Erythroblast (primary cell): Measurements from ENCODE around the gene FHL5.
"Not testable (repeated sequence)": the region's sequence is repeated elsewhere in the genome, so short reads cannot be mapped to it uniquely, and the experiment has no call there.

Source experiments
- DNase-seq, 2 experiments: peaks; one replicate each; lab custom pipeline; 2025; lab: John Stamatoyannopoulos, UW
- GATA1 ChIP-seq: IDR thresholded peaks from 2 replicates; pipeline ENCODE4 v1.6.1; 2011; ENCODE audit warnings: low read depth, mild to moderate bottlenecking, control low read depth, low read length, moderate library complexity
- POLR2A ChIP-seq: IDR thresholded peaks from 2 replicates; pipeline ENCODE4 v1.6.1; 2011; ENCODE audit warnings: mild to moderate bottlenecking, low read length

Gene FHL5

GRCh38 chr6:96624957-96625356 is 62.0 kb downstream of the FHL5 start:
- TF ChIP-seq POLR2A (no peak), GATA1 (no peak)
- DNase-seq = no peak

DNA sequence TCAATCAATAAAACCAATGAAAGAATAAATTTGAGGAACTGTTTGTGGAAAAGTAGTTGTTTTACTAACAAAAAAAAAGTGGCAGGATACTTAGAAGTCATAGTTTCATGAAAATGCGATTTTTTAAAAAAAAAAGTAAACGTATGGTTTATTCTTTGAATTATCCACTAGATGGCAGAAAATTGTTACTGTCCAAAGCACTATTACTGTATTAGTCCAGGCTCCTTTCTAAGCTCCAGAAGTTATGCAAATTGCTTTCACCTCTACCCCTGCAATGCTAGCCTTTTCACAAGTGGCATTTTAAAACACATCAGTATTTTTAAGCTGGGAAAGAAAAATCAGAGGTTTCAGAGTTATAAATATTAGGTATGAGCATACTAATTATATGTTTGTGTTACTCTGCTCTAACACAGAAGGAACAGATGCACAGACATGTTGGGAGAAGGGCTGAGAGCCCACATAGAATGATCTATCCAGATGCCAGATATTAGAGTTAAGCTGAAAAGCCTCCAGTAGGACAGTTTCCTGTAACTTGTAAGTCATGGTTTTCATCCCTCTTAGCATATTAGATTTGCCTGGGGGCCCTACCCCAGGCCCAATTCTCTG is 63.9 kb downstream of the FHL5 start:
- peak; percentile 21 to 32 for DNase-seq
- TF ChIP-seq GATA1 (no peak), POLR2A (no peak)

DNA sequence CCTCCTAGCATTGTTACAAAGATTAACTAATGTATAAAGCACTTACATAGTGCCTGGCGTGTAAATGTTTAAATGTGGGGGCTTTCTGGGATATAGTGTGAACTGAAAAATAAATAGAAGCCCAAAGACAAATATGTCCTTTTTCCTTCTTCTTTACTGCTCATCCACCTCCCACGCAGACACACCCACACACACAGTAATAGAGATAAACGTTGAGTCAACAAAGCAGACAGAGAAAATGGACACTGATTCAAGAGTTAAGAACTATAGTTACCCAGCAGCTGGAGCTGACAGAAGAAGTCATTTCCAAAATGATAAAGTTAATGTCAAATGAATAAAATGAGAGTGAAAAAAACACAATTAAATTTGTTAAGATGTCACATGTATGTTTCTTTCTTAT is 68.3 kb downstream of the FHL5 start:
- DNase-seq = no peak
- no peak for TF ChIP-seq POLR2A
- no peak for TF ChIP-seq GATA1

DNA sequence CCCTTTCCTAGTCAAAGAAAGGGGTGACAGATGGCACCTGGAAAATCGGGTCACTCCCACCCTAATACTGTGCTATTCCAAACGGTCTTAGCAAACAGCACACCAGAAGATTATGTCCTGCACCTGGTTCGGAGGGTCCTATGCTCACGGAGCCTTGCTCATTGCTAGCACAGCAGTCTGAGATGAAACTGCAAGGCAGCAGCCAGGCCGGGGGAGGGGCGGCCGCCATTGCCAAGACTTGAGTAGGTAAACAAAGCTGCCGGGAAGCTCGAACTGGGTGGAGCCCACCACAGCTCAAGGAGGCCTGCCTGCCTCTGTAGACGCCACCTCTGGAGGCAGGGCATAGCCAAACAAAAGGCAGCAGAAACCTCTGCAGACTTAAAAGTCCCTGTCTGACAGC is 75.1 kb downstream of the FHL5 start:
- DNase-seq = not testable (repeated sequence)

GRCh38 chr6:96645106-96645505 is 82.2 kb downstream of the FHL5 start:
- TF ChIP-seq GATA1 (no peak), POLR2A (no peak)
- no peak for DNase-seq

- TF ChIP-seq POLR2A (no peak), GATA1 (no peak)
- no peak for DNase-seq
Measured at GRCh38 chr6:96649926-96650325, 87.0 kb downstream of the FHL5 start.

DNA sequence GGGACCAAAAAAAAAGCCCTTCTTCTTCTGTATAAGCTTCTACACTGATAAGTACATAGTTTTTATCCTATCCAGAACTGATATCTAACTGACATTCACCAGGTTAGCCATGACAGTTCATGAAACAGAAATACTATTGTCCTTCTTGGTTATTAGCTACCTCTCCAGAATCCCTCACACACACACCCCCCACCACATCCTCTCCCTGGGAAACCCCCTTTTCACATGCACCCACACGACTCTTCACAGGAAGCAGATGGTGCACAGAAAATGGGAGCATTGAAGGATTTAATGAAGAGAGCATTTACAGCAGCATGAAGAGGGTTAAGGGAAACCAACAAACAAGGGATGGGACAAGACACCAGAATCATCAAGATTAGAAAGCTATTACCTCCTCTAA is 88.9 kb downstream of the FHL5 start:
- TF ChIP-seq GATA1 = no peak
- TF ChIP-seq POLR2A = no peak
- no peak for DNase-seq

- no peak for DNase-seq
- TF ChIP-seq POLR2A = no peak
- TF ChIP-seq GATA1 = no peak
Measured at GRCh38 chr6:96652552-96652951, 89.6 kb downstream of the FHL5 start.

DNA sequence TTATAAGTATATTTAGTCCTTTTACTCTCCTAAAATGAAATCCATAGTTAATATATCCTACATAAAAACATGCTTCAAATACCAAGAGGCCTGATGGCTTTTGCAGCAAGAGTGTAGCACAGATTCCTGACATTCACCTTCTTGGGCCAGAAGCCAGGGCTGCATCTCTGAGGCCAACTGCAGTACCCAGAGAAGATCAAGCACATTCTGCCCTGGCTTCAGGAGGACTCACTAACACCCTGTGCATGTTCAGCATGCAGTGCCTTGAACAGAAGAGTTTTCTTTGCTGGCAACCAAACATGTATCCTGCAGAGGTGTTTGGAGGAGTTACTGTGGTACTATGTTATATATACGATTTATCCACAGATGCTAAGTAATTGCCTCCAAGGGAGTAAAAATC is 90.3 kb downstream of the FHL5 start:
- DNase-seq = no peak
- no peak for TF ChIP-seq GATA1
- TF ChIP-seq POLR2A = no peak

DNA sequence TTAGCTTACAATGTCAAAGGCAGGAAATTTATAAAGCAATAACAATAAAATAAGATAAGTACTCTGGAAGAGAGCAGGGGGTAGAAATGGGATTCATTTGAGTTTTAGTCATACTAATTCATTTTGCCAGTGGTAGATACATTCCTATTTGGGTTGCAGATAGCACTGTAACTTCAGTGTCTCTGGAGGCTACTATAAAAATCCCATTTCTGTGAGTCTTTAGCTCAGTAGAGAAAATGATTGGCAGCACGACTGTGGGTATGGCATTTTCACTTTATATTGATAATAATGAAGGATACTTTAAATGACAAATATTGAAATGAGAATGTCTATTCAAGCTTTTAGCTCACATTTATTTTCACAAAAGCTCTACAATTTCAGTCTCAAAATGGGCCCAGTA is 93.6 kb downstream of the FHL5 start:
- TF ChIP-seq GATA1 (no peak), POLR2A (no peak)
- DNase-seq = no peak

DNA sequence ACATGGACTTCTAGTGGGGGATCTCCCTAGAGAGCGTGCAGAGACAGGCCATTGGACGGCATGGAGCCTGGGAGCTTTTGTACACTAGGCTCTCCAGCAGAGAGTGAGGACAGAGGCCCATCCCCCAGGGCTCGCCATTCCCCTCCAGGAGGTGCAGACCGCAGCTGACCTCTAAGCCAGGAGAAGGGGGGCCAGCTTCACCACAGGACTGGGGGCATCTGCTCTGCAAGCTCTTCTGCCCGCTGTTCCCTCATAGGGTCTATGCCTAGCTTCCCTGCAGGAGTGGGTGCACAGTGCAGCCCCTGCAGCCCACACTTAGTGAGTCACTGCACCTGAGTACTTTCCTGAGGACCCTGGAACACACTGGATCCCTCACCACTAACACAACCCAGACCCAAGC is 94.4 kb downstream of the FHL5 start:
- no peak for DNase-seq
- no peak for TF ChIP-seq GATA1
- TF ChIP-seq POLR2A = no peak

DNA sequence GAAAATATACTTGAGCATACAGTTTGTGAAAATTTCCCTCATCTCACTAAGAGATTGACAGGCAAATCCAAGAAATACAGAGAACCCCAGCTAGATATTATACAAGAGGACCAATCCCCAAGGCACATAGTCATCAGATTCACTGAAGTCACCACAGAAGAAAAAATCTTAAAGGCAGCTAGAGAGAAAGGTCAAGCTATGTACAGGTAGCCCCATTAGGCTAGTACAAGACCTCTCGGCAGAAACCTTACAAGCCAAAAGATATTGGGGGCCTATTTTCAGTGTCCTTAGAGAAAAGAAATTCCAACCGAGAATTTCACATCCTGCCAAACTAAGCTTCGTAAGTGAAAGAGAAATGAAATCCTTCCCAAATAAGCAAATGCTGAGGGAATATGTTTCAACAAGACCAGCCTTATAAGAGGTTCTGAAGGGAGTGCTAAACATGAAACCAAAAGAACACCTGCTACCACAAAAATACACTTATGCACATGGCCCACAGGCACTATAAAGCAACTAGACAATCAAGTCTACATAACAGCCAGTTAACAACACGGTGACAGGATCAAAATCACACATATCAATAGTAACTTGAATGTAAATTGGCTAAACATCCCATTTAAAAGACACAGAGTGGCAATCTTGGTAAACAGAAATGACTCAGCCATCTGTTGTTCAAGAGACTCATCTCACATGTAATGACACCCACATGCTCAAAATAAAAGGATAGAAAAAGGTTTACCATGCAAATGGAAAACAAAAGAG is 96.3 kb downstream of the FHL5 start:
- no peak for DNase-seq
- TF ChIP-seq GATA1 (no peak), POLR2A (no peak)
